DOHH2 (cell line): Measurements from ENCODE around the gene ARHGEF25.
"Not testable (repeated sequence)": the region's sequence is repeated elsewhere in the genome, so short reads cannot be mapped to it uniquely, and the experiment has no call there.

Experiments used
- H3F3A ChIP-seq: fragments of 200-600 bp; sonication (generic), shearing (Covaris generic); 2 replicates; pipeline ENCODE4 v1.6.0; 2016; ENCODE audit warnings: antibody characterized with exemption, mild to moderate bottlenecking; ENCODE audit not compliant: control insufficient read depth, insufficient read depth
- H3K27ac ChIP-seq: fragments of 200-600 bp; sonication (generic); 2 replicates; pipeline ENCODE4 v1.5.1; 2014; ENCODE audit warnings: low read depth, mild to moderate bottlenecking, low read length, moderate library complexity
- H3K27me3 ChIP-seq: fragments of 200-600 bp; sonication (generic); 2 replicates; pipeline ENCODE4 v1.6.1; 2014; ENCODE audit warnings: mild to moderate bottlenecking, low read length, mixed read lengths; ENCODE audit not compliant: control insufficient read depth
- H3K36me3 ChIP-seq: fragments of 200-600 bp; sonication (generic); 2 replicates; pipeline ENCODE4 v1.6.1; 2014; ENCODE audit warnings: mild to moderate bottlenecking, low read length, moderate library complexity, mixed read lengths; ENCODE audit not compliant: control insufficient read depth
- H3K4me1 ChIP-seq: fragments of 200-600 bp; sonication (generic); 2 replicates; pipeline ENCODE4 v1.6.1; 2014; ENCODE audit warnings: mild to moderate bottlenecking, low read length, mixed read lengths; ENCODE audit not compliant: control insufficient read depth
- H3K4me2 ChIP-seq: fragments of 200-600 bp; sonication (generic); 2 replicates; pipeline ENCODE4 v1.6.0; 2014; ENCODE audit warnings: mild to moderate bottlenecking, low read length, moderate library complexity
- H3K4me3 ChIP-seq: fragments of 200-600 bp; sonication (generic); 2 replicates; pipeline ENCODE4 v1.5.1; 2014; ENCODE audit warnings: mild to moderate bottlenecking, low read length, mixed read lengths
- H3K79me2 ChIP-seq: fragments of 200-600 bp; sonication (generic); 2 replicates; pipeline ENCODE4 v1.6.1; 2014; ENCODE audit warnings: mild to moderate bottlenecking, low read length, mixed read lengths; ENCODE audit not compliant: control insufficient read depth
- H3K9me2 ChIP-seq: fragments of 200-600 bp; sonication (generic); replicated peaks from 2 replicates; pipeline ENCODE4 v1.6.1; 2014; ENCODE audit warnings: mild to moderate bottlenecking, low read length, mixed read lengths; ENCODE audit not compliant: control insufficient read depth
- H3K9me3 ChIP-seq: fragments of 200-600 bp; sonication (generic); 2 replicates; pipeline ENCODE4 v1.6.1; 2014; ENCODE audit warnings: antibody characterized with exemption, low read length, mixed read lengths; ENCODE audit not compliant: control insufficient read depth, insufficient read depth
- H4K20me1 ChIP-seq: fragments of 200-600 bp; sonication (generic); 2 replicates; pipeline ENCODE4 v1.6.0; 2014; ENCODE audit warnings: low read depth, mild to moderate bottlenecking, antibody characterized with exemption, low read length, moderate library complexity; ENCODE audit not compliant: control insufficient read depth, insufficient read depth
- EZH2phosphoT487 ChIP-seq: fragments of 200-600 bp; sonication (generic); IDR thresholded peaks from 2 replicates; pipeline ENCODE4 v1.6.1; 2017; ENCODE audit warnings: borderline replicate concordance, mild to moderate bottlenecking, antibody characterized with exemption, low read length, moderate library complexity, mixed read lengths
- TF ChIP-seq, protein P1 (sequence below): fragments of 200-600 bp; sonication (generic); IDR thresholded peaks from one replicate; pipeline ENCODE4 v1.5.1; 2014; ENCODE audit warnings: antibody characterized with exemption, mild to moderate bottlenecking, low read depth, low read length; ENCODE audit not compliant: poor library complexity, severe bottlenecking

The ARHGEF25 gene

DNA sequence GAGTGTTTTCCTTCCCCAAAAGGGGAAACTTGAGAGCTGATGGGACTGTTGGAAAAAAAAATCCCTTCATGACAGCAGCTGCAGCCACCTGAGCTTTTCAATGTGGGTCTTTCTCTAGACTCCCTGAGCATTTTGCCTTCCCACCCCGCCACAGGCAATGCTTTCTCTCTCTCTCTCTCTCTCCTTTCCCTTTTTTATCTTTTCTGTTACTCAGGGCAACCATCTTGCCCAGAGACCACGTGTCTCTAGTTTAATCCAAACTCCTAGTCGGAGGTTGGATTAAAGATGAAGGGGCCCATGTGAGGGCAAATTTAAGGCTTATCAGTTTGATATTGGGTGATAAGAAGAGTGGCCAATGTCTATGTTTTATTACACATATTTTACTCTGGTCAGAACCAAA, 47.7 kb downstream of the ARHGEF25 start:
- Histone ChIP-seq H3K4me3 (no peak overlapping the region), H3K9me2 (no peaks in the 10 kb centered on the region), H3K36me3 (no peaks in the 10 kb centered on the region), H3K9me3 (peaks cover 11% of the 10 kb centered on the region; the same call in 1 of the 2 replicates), H3K79me2 (no peaks in the 10 kb centered on the region), H3K27ac (no peak overlapping the region), H3K4me2 (no peak overlapping the region), H3K27me3 (no peaks in the 10 kb centered on the region), H3F3A (no peaks in the 10 kb centered on the region), H3K4me1 (no peaks in the 10 kb centered on the region), H4K20me1 (no peaks in the 10 kb centered on the region)
- no peak for TF ChIP-seq EZH2phosphoT487
- TF ChIP-seq, protein P1, sequence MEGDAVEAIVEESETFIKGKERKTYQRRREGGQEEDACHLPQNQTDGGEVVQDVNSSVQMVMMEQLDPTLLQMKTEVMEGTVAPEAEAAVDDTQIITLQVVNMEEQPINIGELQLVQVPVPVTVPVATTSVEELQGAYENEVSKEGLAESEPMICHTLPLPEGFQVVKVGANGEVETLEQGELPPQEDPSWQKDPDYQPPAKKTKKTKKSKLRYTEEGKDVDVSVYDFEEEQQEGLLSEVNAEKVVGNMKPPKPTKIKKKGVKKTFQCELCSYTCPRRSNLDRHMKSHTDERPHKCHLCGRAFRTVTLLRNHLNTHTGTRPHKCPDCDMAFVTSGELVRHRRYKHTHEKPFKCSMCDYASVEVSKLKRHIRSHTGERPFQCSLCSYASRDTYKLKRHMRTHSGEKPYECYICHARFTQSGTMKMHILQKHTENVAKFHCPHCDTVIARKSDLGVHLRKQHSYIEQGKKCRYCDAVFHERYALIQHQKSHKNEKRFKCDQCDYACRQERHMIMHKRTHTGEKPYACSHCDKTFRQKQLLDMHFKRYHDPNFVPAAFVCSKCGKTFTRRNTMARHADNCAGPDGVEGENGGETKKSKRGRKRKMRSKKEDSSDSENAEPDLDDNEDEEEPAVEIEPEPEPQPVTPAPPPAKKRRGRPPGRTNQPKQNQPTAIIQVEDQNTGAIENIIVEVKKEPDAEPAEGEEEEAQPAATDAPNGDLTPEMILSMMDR = no peak

- no peaks in the 10 kb centered on the region for H3K79me2 ChIP-seq
- H3K36me3 ChIP-seq = no peaks in the 10 kb centered on the region
- TF ChIP-seq, protein P1 = no peak
- TF ChIP-seq EZH2phosphoT487 = no peak
- peaks cover 11% of the 10 kb centered on the region; the same call in 1 of the 2 replicates for H3K9me3 ChIP-seq
- H4K20me1 ChIP-seq = no peaks in the 10 kb centered on the region
- H3F3A ChIP-seq = no peaks in the 10 kb centered on the region
- no peaks in the 10 kb centered on the region for H3K9me2 ChIP-seq
- no peaks in the 10 kb centered on the region for H3K27me3 ChIP-seq
- no peak overlapping the region for H3K27ac ChIP-seq
- no peaks in the 10 kb centered on the region for H3K4me1 ChIP-seq
- no peak overlapping the region for H3K4me2 ChIP-seq
- H3K4me3 ChIP-seq = no peak overlapping the region
These were observed 50.1 kb downstream of the ARHGEF25 start for GRCh38 chr12:57661376-57661775.

- H3K4me2 ChIP-seq, H3K27me3 ChIP-seq, H3F3A ChIP-seq, H3K27ac ChIP-seq, H3K36me3 ChIP-seq, H3K4me3 ChIP-seq, H3K79me2 ChIP-seq, H3K4me1 ChIP-seq, H3K9me2 ChIP-seq, H3K9me3 ChIP-seq, H4K20me1 ChIP-seq: not testable (repeated sequence)
These were observed 54.0 kb downstream of the ARHGEF25 start for GRCh38 chr12:57665066-57665820.
